ENCODE data around the gene NEURL2. TPM values are rescaled to one million over a fixed set of nuclear protein-coding genes. Genes with fewer than 3 reads are reported as not detected.

The NEURL2 gene
- 5.2 and 5.3 TPM in 2 replicates for total RNA-seq

GRCh38 chr20:45890985-45891983, at the start of gene NEURL2, which contains the start of gene CTSA:
NEURL2 (minus strand) TSS chr20:45891208; CDS start chr20:45890991, 217 bp downstream.
CTSA (plus strand) TSS chr20:45891335; CDS start chr20:45891569, 234 bp downstream.

DNA sequence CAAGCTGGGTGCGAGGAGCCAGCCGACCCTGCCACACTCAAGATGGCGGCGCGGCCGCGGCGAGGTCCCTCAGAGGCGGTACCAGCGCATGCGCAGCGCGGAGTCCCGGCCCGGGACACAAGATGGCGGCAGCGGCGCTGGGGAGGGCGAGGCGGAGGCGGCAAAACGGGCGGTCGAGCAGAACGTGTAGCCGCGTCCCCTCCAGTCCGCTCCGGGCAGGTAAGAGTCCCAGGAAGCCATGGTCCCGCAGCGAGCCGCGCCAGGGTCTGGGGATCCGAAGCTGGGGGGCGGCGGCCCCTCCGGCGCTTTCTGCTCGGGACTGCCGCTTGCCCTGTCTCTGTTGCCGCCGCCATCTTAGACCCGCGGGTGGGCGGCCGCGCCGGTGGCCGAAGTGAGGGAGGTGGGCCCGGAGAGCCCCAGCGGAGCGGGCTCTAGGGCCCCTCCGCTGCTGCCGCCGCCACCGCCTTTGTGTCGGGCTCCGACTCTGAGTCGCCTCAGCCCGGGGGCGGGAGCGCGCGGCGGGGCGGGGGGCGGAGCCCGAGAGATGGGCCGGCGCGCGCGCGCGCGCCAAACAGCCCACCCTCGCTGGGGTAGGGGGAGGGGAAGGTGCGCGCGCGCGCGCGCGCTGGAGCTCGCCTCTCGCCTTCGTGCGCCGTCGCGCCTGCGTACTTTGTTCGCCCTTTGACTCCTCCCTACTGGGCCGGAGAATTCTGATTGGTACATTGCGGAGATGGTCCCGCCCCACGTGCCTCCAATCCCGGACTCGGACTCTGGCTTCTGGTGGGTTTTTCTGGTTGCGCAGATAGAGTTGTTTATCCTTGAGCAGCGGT, 43.8 kb upstream of the NEURL2 start, which contains the start of gene PCIF1:
PCIF1 (plus strand) TSS at position 98 of the 830 bp plus-strand sequence. CDS start 4,317 bp downstream, outside the sequence.

GRCh38 chr20:45911486-45912343, 20.7 kb upstream of the NEURL2 start, which contains the start of gene PLTP:
PLTP (minus strand) TSS chr20:45912155; CDS start chr20:45911452, 703 bp downstream.

GRCh38 chr20:45887346-45887715, 3.7 kb downstream of the NEURL2 start, which contains the start of gene SPATA25:
SPATA25 (minus strand) TSS chr20:45887622; CDS start chr20:45887590, 32 bp downstream.

DNA sequence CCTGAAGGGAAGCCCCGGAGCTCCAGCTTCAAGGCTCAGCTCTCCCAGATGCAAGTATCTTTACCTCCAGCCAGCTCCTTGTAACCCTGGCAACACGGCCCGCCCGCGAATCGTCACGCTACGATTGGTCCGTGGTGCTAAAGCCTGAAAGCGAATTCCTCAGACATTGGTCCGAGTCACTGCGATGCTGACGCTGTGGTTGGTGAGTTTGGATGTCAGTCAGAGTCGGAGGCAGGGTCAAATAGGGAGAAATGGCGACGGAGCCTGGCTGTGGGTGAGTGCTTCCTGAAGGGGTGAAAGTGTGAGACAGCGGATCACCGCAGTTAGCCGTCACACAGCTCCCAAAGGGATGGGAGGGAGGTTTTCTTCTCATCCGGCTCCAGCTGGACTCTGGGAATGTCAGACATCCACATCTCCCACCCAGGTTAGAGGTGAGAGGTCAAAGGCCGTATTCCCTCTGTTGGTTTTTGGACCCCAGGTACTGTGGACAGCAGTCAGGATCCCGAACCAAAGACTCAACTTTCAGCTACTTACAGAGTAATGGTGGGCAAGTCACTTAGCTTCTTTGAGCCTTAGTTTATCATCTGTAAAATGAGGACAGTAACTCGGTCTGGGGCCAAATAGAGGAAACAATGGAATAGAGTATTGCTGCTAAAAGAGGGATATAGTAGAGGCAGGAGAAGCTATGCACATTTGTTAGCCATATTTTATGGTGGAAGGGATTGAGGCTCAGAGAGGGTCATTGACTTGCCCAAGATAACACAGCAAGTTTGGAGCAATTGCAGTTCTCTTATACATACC, 9.8 kb downstream of the NEURL2 start, which contains the start of gene ZSWIM1:
ZSWIM1 (plus strand) TSS at position 240 of the 801 bp plus-strand sequence. CDS start 1,366 bp downstream, outside the sequence.

DNA sequence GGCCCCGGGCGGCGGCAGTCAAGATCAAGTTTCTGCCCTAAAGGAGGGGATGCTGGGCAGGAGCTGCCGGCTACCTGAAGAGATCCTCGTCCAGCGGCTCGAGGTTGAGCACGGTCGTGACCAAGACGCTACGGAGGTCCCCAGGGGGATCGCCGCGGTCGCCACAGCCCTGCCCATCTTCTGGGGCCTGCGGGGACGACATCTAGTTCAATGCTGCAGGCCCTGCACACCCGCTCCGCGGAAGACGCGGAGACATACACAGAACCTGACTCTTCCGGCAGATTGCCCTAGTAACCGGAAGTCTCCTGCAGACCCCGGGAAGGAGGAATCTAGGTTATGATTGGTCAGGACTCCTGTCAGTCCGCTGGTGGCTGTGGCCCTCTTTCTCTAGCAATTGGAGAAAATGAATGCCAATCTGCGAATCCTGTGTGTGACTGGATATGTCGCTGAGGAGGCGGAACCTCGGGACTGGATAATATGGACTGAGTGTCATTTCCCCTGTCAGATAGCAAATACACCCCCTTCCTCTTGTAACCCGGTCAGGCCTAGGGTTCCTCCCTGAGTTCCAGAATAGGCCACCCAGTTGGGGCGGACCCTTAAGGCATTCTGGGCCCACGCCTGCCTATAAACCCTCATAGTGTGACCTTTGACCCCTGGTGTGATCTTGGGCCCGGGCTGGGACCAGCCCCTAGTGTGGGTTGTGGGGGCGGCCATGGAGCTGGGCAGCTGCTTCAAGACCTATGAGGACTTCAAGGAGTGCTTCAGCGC, 33.7 kb downstream of the NEURL2 start, which contains the start of the genes ACOT8 and ZSWIM3:
ACOT8 (minus strand) TSS at position 279 of the 768 bp plus-strand sequence; CDS start at position 202, 77 bp downstream.
ZSWIM3 (plus strand) TSS at position 501 of the 768 bp plus-strand sequence; CDS start at position 713, 212 bp downstream.

Other genes starting within 250 kb of the NEURL2 start
- not detected in 2 replicates for gene WFDC11, start 221.0 kb downstream of the NEURL2 start, total RNA-seq
- gene WFDC13, start 189.2 kb downstream of the NEURL2 start, total RNA-seq, result not detected in 2 replicates
- not detected in 2 replicates for gene WFDC10B, start 186.2 kb downstream of the NEURL2 start, total RNA-seq
- gene SPINT4, start 168.9 kb downstream of the NEURL2 start, total RNA-seq, result not detected in 2 replicates
- 0.26 TPM in 1 of 2 replicates, not detected in the other for gene WFDC3, start 99.3 kb downstream of the NEURL2 start, total RNA-seq
- gene DNTTIP1, start 99.3 kb downstream of the NEURL2 start, total RNA-seq, result 12.0 and 14.6 TPM in 2 replicates
- gene UBE2C, start 78.6 kb downstream of the NEURL2 start, total RNA-seq, result 11.4 and 22.2 TPM in 2 replicates
- gene TNNC2, start 63.9 kb downstream of the NEURL2 start, total RNA-seq, result 1.4 and 1.5 TPM in 2 replicates
- 55.2 and 65.2 TPM in 2 replicates for gene SNX21, start 57.4 kb downstream of the NEURL2 start, total RNA-seq
- 29.2 and 32.9 TPM in 2 replicates for gene ACOT8, start 33.8 kb downstream of the NEURL2 start, total RNA-seq
- 5.2 and 5.5 TPM in 2 replicates for gene ZSWIM3, start 33.6 kb downstream of the NEURL2 start, total RNA-seq
- gene ZSWIM1, start 10.0 kb downstream of the NEURL2 start, total RNA-seq, result 3.0 TPM in 2 replicates
- gene SPATA25, start 3.6 kb downstream of the NEURL2 start, total RNA-seq, result 1.4 and 1.5 TPM in 2 replicates
- gene CTSA, start 127 bp upstream of the NEURL2 start, total RNA-seq, result 103 and 140 TPM in 2 replicates
- 32.0 and 41.9 TPM in 2 replicates for gene PLTP, start 20.9 kb upstream of the NEURL2 start, total RNA-seq
- gene PCIF1, start 43.5 kb upstream of the NEURL2 start, total RNA-seq, result 7.0 and 7.5 TPM in 2 replicates
- gene ZNF335, start 81.0 kb upstream of the NEURL2 start, total RNA-seq, result 10.7 and 13.3 TPM in 2 replicates
- gene MMP9, start 117.7 kb upstream of the NEURL2 start, total RNA-seq, result not detected in 2 replicates
- gene SLC12A5, start 138.0 kb upstream of the NEURL2 start, total RNA-seq, result 0.06 TPM in 1 of 2 replicates, not detected in the other
- 7.8 and 9.3 TPM in 2 replicates for gene NCOA5, start 198.8 kb upstream of the NEURL2 start, total RNA-seq
- 7.3 and 7.8 TPM in 2 replicates for gene CD40, start 227.1 kb upstream of the NEURL2 start, total RNA-seq

All from aortic smooth muscle cell (primary cell).